Esophagus (tissue), 2 donors: Measurements from ENCODE around the gene PDGFA. TPM values are rescaled to one million over a fixed set of nuclear protein-coding genes. Genes with fewer than 3 reads are reported as not detected.

Experiments
- H3K27ac ChIP-seq, 2 donors: one replicate each; pipeline ENCODE4 v1.5.1; 2013; ENCODE audit warnings: low read depth in 2 of 2, mild to moderate bottlenecking in 2 of 2, inconsistent platforms in 1 of 2, low read length in 1 of 2, moderate library complexity in 1 of 2
- H3K27me3 ChIP-seq, 2 donors: one replicate each; pipeline ENCODE4 v1.6.1; 2013; ENCODE audit warnings: low read length in 2 of 2, control low read depth in 1 of 2, mild to moderate bottlenecking in 1 of 2; ENCODE audit not compliant: insufficient read depth in 2 of 2, control insufficient read depth in 1 of 2
- H3K36me3 ChIP-seq, 2 donors: one replicate each; pipeline ENCODE4 v1.6.1; 2013; ENCODE audit warnings: low read length in 1 of 2; ENCODE audit not compliant: control insufficient read depth in 2 of 2, insufficient read depth in 2 of 2
- H3K4me1 ChIP-seq, 2 donors: one replicate each; pipeline ENCODE4 v1.6.1; 2013; ENCODE audit warnings: low read length in 1 of 2; ENCODE audit not compliant: control insufficient read depth in 2 of 2, insufficient read depth in 2 of 2
- H3K4me3 ChIP-seq, 2 donors: one replicate each; pipeline ENCODE4 v1.5.1; 2013; ENCODE audit warnings: low read length in 2 of 2, mild to moderate bottlenecking in 2 of 2, low read depth in 1 of 2, moderate library complexity in 1 of 2
- H3K9me3 ChIP-seq, 2 donors: one replicate each; pipeline ENCODE4 v1.6.1; 2013; ENCODE audit warnings: mild to moderate bottlenecking in 2 of 2, low read depth in 1 of 2, low read length in 1 of 2, moderate library complexity in 1 of 2; ENCODE audit not compliant: control insufficient read depth in 2 of 2, insufficient read depth in 1 of 2
- WGBS, 2 donors: extraction: QIAGEN DNeasy Blood & Tissue Kit; methylation state at CpG; one replicate each; pipeline ENCODE4 v1.1.7; 2013; 5-methylcytosine and 5-hydroxymethylcytosine counted together
- polyA plus RNA-seq, 2 donors: library from polyadenylated mRNA; stranded (reverse); fragments of 200-250 nt; gene quantifications; one replicate each; pipeline ENCODE4 v1.2.3, GENCODE V29; 2013
- donor health status: healthy with polysubstance abuse.
- donor health status: Bipolar disorder and iron deficiency.

The PDGFA gene
- polyA plus RNA-seq = 1 to 10 TPM; 5.5 to 6.1 TPM

- Histone ChIP-seq H3K27me3 (no peaks in the 10 kb centered on the region), H3K4me3 (peak within 1 kb of the TSS; percentile 58 to 69), H3K27ac (peak within 1 kb of the TSS; percentile 86 to 90), H3K4me1 (peaks cover 6 to 12% of the 10 kb centered on the region in 2 donors), H3K9me3 (peaks cover 0 to 3% of the 10 kb centered on the region in 2 donors), H3K36me3 (no peaks in the 10 kb centered on the region)
- 1% methylated on average over 36 to 129 of the region's 132 CpGs for WGBS, 2 donors
Observed at GRCh38 chr7:519484-520390, at the start of gene PDGFA. TSS of gene PDGFA (minus strand) at chr7:519846. CDS start at chr7:519001, 845 bp downstream.

GRCh38 chr7:568031-568951 is 48.6 kb upstream of the PDGFA start:
- 71 to 79% methylated on average over 33 of the region's 33 CpGs for WGBS, 2 donors
- H3K27me3 ChIP-seq = no peaks in the 10 kb centered on the region
- H3K9me3 ChIP-seq = peaks cover 0 to 6% of the 10 kb centered on the region in 2 donors
- H3K27ac ChIP-seq = no peak overlapping the region
- H3K36me3 ChIP-seq = peaks cover 0 to 3% of the 10 kb centered on the region in 2 donors
- no peak overlapping the region for H3K4me3 ChIP-seq
- no peaks in the 10 kb centered on the region for H3K4me1 ChIP-seq

GRCh38 chr7:567305-567883 is 47.7 kb upstream of the PDGFA start:
- Histone ChIP-seq H3K27me3 (no peaks in the 10 kb centered on the region), H3K27ac (no peak overlapping the region), H3K4me3 (no peak overlapping the region), H3K4me1 (no peaks in the 10 kb centered on the region), H3K9me3 (peaks cover 0 to 6% of the 10 kb centered on the region in 2 donors), H3K36me3 (peaks cover 0 to 3% of the 10 kb centered on the region in 2 donors)
- WGBS, 2 donors = 95 to 99% methylated on average over 2 of the region's 3 CpGs

GRCh38 chr7:566100-566499 is 46.5 kb upstream of the PDGFA start:
- Histone ChIP-seq H3K36me3 (peaks cover 0 to 3% of the 10 kb centered on the region in 2 donors), H3K4me3 (no peak overlapping the region), H3K9me3 (peaks cover 0 to 6% of the 10 kb centered on the region in 2 donors), H3K27ac (no peak overlapping the region), H3K4me1 (no peaks in the 10 kb centered on the region), H3K27me3 (no peaks in the 10 kb centered on the region)
- 94 to 97% methylated on average over 1 of the region's 1 CpG for WGBS, 2 donors

DNA sequence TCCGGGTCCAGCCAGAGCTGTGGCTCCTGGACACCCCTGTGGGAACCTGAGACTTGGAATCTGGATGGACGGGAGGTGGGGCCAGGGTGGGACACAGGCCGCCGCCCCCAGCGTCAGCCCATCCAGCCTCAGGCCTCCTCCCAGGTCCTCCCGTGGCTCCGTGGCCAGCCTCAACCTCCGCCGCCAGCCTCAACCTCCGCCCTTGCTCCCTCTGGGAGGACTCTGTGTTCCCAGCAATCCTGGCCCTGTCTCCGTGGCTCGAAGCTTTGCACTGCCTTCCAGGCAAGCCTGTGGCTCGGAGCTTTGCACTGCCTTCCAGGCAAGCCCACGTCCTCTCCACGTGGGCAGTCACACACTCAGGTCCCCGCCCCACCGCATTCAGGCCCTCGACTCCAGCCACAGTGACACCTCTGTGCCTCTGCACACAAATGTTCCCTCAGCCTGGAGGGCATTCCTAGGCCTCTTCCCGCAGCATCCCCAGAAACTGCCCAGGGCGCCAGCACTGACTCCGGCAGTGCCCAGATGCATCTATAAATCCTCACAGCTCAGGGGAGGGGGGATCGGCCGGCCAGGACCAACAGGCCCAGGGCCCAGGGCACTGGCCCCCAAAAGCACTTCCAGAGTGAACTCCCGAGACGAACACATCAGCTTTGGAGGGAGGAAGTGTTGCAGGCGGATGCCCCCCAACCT is 44.7 kb upstream of the PDGFA start:
- no peak overlapping the region for H3K4me3 ChIP-seq
- H3K36me3 ChIP-seq = peaks cover 0 to 3% of the 10 kb centered on the region in 2 donors
- H3K27ac ChIP-seq = no peak overlapping the region
- no peaks in the 10 kb centered on the region for H3K27me3 ChIP-seq
- WGBS, 2 donors = 91% methylated on average over 21 to 26 of the region's 26 CpGs
- H3K4me1 ChIP-seq = no peaks in the 10 kb centered on the region
- H3K9me3 ChIP-seq = peaks cover 0 to 6% of the 10 kb centered on the region in 2 donors

GRCh38 chr7:563629-564170 is 44.1 kb upstream of the PDGFA start:
- Histone ChIP-seq H3K27ac (no peak overlapping the region), H3K4me1 (no peaks in the 10 kb centered on the region), H3K36me3 (peaks cover 0 to 3% of the 10 kb centered on the region in 2 donors), H3K27me3 (no peaks in the 10 kb centered on the region), H3K4me3 (no peak overlapping the region), H3K9me3 (peaks cover 0 to 6% of the 10 kb centered on the region in 2 donors)
- WGBS, 2 donors = 88 to 93% methylated on average over 11 of the region's 11 CpGs

- no peak overlapping the region for H3K4me3 ChIP-seq
- no peaks in the 10 kb centered on the region for H3K27me3 ChIP-seq
- H3K4me1 ChIP-seq = no peaks in the 10 kb centered on the region
- whole genome bisulfite sequencing, 2 donors = 93% methylated on average over 17 of the region's 17 CpGs
- no peak overlapping the region for H3K27ac ChIP-seq
- peaks cover 0 to 6% of the 10 kb centered on the region in 2 donors for H3K9me3 ChIP-seq
- peaks cover 0 to 3% of the 10 kb centered on the region in 2 donors for H3K36me3 ChIP-seq
Observed at GRCh38 chr7:562789-563628, 43.4 kb upstream of the PDGFA start.

- H3K27me3 ChIP-seq = no peaks in the 10 kb centered on the region
- H3K9me3 ChIP-seq = peaks cover 0 to 3% of the 10 kb centered on the region in 2 donors
- no peak overlapping the region for H3K4me3 ChIP-seq
- peaks cover 0 to 3% of the 10 kb centered on the region in 2 donors for H3K36me3 ChIP-seq
- no peaks in the 10 kb centered on the region for H3K4me1 ChIP-seq
- WGBS, 2 donors = 89 to 90% methylated on average over 7 of the region's 7 CpGs
- no peak overlapping the region for H3K27ac ChIP-seq
Observed at GRCh38 chr7:562374-562675, 42.7 kb upstream of the PDGFA start.
